Measurements from ENCODE around the gene C2CD2.

- TF ChIP-seq CTCF (IDR thresholded peaks at IDR 0.05) = no peak
- no peak for TF ChIP-seq POLR2AphosphoS5 (IDR thresholded peaks at IDR 0.05)
Measured at GRCh38 chr21:41993744-41994143, 39.9 kb upstream of the C2CD2 start.

Data from breast epithelium (tissue), 3 donors.